GM12878 (cell line): ENCODE data around the gene CARD19.

Experiments
- ATF3 ChIP-seq: IDR thresholded peaks from 2 replicates; pipeline ENCODE4 v1.6.1; 2011; ENCODE audit warnings: low read depth, mild to moderate bottlenecking, low read length, moderate library complexity, borderline replicate concordance; ENCODE audit errors: extremely low read depth
- BRCA1 ChIP-seq: IDR thresholded peaks from 2 replicates; pipeline ENCODE4 v1.6.1; 2011; ENCODE audit warnings: low read depth, low read length, improper control_type of control experiment
- CTCF ChIP-seq, 3 experiments: IDR thresholded peaks in 2 of 3; conservative IDR thresholded peaks in 1 of 3; 2 replicates each; pipeline ENCODE4 v1.5.1; 2011; ENCODE audit warnings: low read depth in 3 of 3, low read length in 3 of 3, mild to moderate bottlenecking in 3 of 3, control low read depth in 2 of 3, moderate library complexity in 2 of 3, inconsistent platforms in 1 of 3, mixed read lengths in 1 of 3; ENCODE audit not compliant: control insufficient read depth in 2 of 3, insufficient read depth in 1 of 3; ENCODE audit errors: extremely low read depth in 1 of 3
- CUX1 ChIP-seq: IDR thresholded peaks from 2 replicates; pipeline ENCODE4 v1.6.1; 2012; ENCODE audit warnings: improper control_type of control experiment, low read depth, low read length; ENCODE audit not compliant: insufficient replicate concordance
- EZH2 ChIP-seq: IDR thresholded peaks from 2 replicates; pipeline ENCODE4 v1.6.1; 2012; ENCODE audit warnings: low read depth, mild to moderate bottlenecking, control low read depth, inconsistent platforms, low read length, borderline replicate concordance; ENCODE audit not compliant: control insufficient read depth
- MAX ChIP-seq: IDR thresholded peaks from 2 replicates; pipeline ENCODE4 v1.6.1; 2012; ENCODE audit warnings: low read depth, low read length, improper control_type of control experiment
- NBN ChIP-seq: fragments of 450-650 bp; IDR thresholded peaks from 2 replicates; pipeline ENCODE4 v1.6.1; 2016
- POLR2A ChIP-seq: IDR thresholded peaks from 2 replicates; pipeline ENCODE4 v1.6.1; 2011; ENCODE audit warnings: low read depth, mild to moderate bottlenecking, low read length
- RAD21 ChIP-seq: IDR thresholded peaks from 2 replicates; pipeline ENCODE4 v1.6.1; 2011; ENCODE audit warnings: mild to moderate bottlenecking, low read depth, low read length, moderate library complexity; ENCODE audit not compliant: insufficient read depth
- SREBF2 ChIP-seq: IDR thresholded peaks from 2 replicates; pipeline ENCODE4 v1.6.1; 2012; ENCODE audit warnings: mild to moderate bottlenecking, low read length
- ZZZ3 ChIP-seq: IDR thresholded peaks from 2 replicates; pipeline ENCODE4 v1.6.1; 2011; ENCODE audit warnings: low read depth; ENCODE audit not compliant: control insufficient read depth, insufficient read length

GRCh38 chr9:93155716-93156474, 59.9 kb downstream of the CARD19 start:
- TF ChIP-seq RAD21 (no peak), CUX1 (no peak), CTCF (IDR thresholded peaks at IDR 0.05 in 2 of 3, conservative IDR thresholded peaks at IDR 0.05 in 1 of 3; ENCODE audit: control insufficient read depth in 2 of 3, extremely low read depth in 1 of 3, insufficient read depth in 1 of 3, low read depth in 3 of 3, low read length in 3 of 3) (no peak), MAX (no peak), ZZZ3 (no peak), ATF3 (no peak), EZH2 (no peak), POLR2A (no peak), SREBF2 (no peak), BRCA1 (no peak), NBN (no peak)
